KG1 (cell line): ENCODE data around the gene TMEM178A.

Experiments used
- DNase-seq: peaks from one replicate; lab custom pipeline; 2025; lab: John Stamatoyannopoulos, UW

The TMEM178A gene

GRCh38 chr2:39679805-39680204 lies 14.1 kb downstream of the TMEM178A start:
- no peak for DNase-seq

GRCh38 chr2:39682066-39682692 lies 16.5 kb downstream of the TMEM178A start:
- no peak for DNase-seq

DNA sequence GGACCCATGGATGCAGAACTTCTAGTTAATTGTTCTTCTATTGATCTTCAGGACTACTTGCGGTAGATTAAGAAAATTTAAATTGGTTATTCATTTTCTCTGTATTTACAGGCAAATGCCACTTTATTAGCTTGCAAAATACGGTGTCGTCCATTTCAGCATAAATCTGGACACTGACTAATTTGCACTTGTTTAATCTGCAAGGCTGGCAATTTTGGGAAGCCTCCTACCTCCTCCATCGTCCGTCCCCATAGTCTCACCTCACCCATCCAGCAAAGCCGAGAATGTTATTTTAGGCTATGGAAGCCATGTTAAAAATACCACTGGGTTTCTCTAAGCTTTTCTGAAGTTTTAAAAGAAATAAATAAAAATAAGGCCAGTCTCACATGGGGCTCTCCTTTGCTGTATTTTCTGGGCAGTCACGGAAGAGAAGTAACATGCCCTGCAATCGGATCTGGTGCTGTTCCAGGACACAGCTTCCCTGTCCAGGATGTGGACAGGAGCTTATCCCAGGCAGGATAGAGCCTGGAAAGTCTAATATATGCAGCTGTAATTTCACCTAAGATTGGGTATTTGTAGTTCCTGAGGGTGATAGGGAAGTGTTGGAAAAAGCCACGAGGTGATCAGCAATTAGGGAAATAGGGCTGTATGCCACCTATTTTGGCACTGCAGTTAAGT lies 17.4 kb downstream of the TMEM178A start:
- no peak for DNase-seq

DNA sequence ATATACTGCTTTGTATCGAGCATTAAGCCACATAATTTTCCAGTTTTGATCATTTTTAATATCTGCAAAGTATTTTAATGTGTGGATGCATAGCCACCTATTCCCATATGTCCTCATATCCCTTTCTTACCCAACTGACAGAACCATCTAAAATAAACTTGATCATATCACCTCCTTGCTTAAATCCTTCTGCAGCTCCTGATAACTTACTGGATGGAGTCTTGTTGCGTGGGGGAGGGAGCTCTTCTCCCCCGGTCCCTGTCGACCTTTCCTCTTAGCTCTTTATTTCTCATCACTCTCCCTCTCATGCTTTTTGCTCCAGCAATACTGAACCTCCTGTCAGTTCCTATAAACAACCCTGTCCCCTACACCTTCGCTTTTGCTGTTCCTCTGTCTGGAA lies 18.7 kb downstream of the TMEM178A start:
- no peak for DNase-seq

DNA sequence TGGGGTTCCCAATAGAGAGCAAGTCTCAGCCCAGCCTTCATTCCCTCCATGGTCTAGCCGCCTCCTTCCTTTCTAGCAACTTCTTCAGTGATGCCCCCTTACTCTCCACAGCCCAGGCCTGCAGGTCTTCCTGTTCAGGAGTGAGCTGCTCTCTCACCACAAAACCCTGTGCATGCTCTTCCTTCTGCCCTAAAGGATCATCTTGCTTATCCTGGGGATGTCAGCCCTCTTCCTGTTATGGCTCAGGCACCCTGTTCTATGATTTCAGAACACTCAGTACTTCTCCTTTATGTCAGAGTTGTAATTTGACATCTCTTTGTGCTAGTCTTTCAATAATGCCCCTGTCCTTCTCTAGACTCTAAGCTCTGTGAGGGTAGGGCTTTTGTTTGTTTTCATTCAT lies 19.4 kb downstream of the TMEM178A start:
- no peak for DNase-seq

GRCh38 chr2:39686456-39686855 lies 20.7 kb downstream of the TMEM178A start:
- DNase-seq = no peak

- no peak for DNase-seq
Observed at GRCh38 chr2:39688181-39688580, 22.5 kb downstream of the TMEM178A start.

GRCh38 chr2:39689272-39689841 lies 23.6 kb downstream of the TMEM178A start:
- DNase-seq = no peak

DNA sequence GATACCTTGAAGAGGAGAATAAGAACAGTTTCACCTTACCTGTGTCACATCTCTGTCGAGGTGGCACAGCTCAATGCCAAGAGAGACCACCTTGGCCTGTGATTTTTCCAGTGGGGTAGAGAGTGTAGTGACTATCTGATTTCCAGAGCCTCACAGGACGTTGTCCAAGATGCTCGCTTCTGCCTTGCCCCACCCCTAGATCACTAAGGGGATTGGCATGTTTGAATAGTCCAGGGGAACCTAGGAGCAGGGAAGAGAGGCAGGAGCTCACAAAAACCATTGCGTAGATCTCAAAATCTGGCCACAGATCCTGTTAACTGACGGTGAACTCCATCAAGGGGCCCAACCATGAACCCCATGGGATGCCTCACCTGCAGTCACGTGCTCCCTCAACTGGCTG lies 24.2 kb downstream of the TMEM178A start:
- no peak for DNase-seq

- DNase-seq = no peak
Observed at GRCh38 chr2:39693245-39693644, 27.5 kb downstream of the TMEM178A start.

DNA sequence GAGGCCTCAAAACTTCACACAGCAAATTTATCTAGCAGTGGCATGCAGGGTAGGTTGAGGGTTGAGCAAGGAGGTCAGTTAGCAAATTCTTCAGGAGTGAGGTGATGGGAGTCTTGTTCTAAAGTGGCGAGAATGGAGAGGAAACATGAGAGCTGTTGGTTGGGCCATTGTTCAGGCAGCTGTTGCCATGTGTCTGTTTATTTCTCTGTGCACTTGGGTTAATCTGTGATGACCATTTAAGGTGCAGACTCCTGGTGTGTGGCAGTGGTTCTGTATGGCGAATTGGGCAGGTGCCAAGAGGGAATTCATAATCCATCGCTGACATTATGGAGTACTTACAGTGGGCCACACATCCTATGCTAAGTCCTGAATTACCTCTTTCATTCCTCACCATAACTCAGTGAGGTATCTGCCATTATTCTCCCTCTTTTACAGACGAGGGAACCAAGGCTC lies 30.4 kb downstream of the TMEM178A start:
- DNase-seq = no peak

DNA sequence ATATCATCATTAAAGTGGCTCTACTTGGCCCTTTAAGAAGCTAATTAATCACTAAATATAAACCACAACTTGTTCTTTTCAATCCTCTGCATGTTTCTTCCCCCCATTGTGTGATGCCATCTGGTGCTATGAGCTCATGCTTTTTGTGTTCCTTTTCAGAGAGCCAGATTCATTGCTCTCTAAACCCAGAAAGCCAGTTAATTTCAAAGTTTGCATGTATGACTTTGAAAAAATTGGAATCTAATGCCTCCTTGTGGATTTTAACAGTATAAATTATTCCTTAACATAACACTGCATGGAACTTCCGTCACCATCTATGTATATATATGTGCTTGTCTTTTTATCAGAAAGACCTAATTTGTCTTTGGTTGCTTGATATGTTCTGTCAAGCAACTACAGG lies 31.1 kb downstream of the TMEM178A start:
- DNase-seq = no peak

GRCh38 chr2:39697454-39697853 lies 31.7 kb downstream of the TMEM178A start:
- no peak for DNase-seq

- no peak for DNase-seq
Observed at GRCh38 chr2:39701137-39701536, 35.4 kb downstream of the TMEM178A start.

GRCh38 chr2:39703181-39703872 lies 37.6 kb downstream of the TMEM178A start:
- no peak for DNase-seq

- DNase-seq = no peak
Observed at GRCh38 chr2:39704540-39704939, 38.8 kb downstream of the TMEM178A start.

DNA sequence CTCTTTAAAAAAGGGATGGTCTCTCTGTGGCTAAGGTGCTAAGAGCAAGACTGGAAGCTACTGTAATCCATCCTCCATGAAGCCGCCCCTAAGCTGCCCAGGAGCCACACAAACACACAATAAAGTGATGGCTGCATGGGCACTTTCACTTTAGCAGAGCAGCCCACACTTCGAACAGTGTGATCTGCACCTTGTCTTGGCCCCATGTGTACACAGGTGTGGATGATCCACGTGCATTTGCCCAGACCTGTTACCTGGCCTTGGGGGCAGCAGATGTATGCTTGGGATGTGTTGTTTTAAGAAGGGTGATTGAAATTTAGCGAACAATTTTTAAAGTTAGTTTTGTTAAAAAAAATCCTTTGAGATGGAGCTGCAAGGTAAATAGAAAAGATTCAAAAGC lies 39.9 kb downstream of the TMEM178A start:
- no peak for DNase-seq

- DNase-seq = no peak
Observed at GRCh38 chr2:39706312-39706711, 40.6 kb downstream of the TMEM178A start.

- DNase-seq = no peak
Observed at GRCh38 chr2:39706945-39707344, 41.2 kb downstream of the TMEM178A start.

GRCh38 chr2:39708003-39708402 lies 42.3 kb downstream of the TMEM178A start:
- DNase-seq = no peak

DNA sequence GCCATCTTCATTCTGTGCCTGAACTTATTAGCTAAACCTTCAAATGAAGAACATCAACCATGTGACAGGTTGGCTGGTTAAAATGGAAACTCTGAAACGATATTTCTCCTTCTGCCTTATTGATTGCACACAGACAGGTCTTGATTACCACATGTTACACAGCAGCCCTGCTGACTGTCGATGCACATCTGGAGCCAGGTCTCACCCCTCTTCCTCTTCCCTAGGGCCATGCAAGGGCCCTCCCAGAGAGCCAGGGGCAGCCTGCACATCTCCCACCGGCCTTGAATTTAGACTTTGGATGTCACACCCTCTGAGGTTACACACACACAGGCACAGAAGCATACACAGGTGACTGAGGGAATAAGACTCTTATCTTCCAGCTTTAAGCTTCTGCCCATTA lies 45.1 kb downstream of the TMEM178A start:
- DNase-seq = no peak

DNA sequence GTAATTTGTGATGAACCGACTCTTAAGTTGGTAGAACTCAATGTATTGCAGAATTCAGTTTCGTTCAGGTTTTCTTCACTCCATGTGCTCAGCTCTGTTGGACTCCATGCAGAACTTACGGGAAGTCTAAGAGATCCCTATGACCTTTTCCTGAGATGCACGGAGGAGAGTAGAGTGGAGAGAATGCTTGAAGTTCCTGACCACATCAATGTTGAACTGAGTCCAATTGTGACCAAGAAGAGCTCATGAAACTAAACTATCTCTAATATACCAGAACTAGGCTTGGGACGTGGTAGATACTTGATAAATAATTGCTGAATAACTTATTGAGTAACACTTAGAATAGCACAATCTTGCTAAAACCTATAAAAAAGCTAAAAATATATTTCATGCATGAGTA lies 47.2 kb downstream of the TMEM178A start:
- DNase-seq = no peak

GRCh38 chr2:39715095-39715494 lies 49.4 kb downstream of the TMEM178A start:
- DNase-seq = no peak
